22Rv1 (cell line): ENCODE results near the gene SYMPK.

ENCODE experiments used
- H3K27ac ChIP-seq: fragments of 450-650 bp; 2 replicates; pipeline ENCODE4 v1.5.1; 2017
- CTCF ChIP-seq: fragments of 450-650 bp; IDR thresholded peaks from 2 replicates; pipeline ENCODE4 v1.5.1; 2017; ENCODE audit warnings: mild to moderate bottlenecking
- ZFX ChIP-seq: fragments of 450-650 bp; IDR thresholded peaks from 2 replicates; pipeline ENCODE4 v1.6.1; 2017; ENCODE audit warnings: antibody characterized with exemption, borderline replicate concordance

Gene SYMPK

DNA sequence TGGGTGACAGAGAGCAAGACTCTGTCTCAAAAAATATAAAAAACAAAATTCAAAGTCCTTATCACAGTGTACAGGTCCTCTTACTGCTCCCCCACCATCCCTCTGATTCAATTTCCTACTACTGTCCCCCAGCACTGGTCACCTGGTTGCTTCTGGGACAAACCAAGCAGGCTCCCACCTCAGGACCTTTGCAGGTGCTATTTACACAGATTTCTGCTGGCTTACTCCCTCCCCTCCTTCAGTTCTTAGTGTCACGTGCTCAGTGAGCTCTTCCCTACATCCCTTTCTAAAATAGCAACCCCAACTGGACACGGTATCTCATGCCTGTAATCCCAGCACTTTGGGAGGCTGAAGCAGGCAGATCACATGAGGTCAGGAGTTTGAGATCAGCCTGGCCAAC lies 17.0 kb upstream of the SYMPK start:
- TF ChIP-seq ZFX: no peak
- no peak for TF ChIP-seq CTCF

GRCh38 chr19:45879055-45879454 lies 16.1 kb upstream of the SYMPK start:
- no peak for TF ChIP-seq ZFX
- TF ChIP-seq CTCF: no peak

More for the DNA sequence above, 17.0 kb upstream of the SYMPK start:
- H3K27ac ChIP-seq: peak overlapping the region; percentile 87

GRCh38 chr19:45878043-45878794 lies 15.3 kb upstream of the SYMPK start:
- no peak for TF ChIP-seq CTCF
- TF ChIP-seq ZFX: no peak
- peak overlapping the region; percentile 87 for H3K27ac ChIP-seq

More at GRCh38 chr19:45879055-45879454, 16.1 kb upstream of the SYMPK start:
- peak overlapping the region; percentile 87 for H3K27ac ChIP-seq

GRCh38 chr19:45876411-45877197 lies 13.7 kb upstream of the SYMPK start:
- TF ChIP-seq CTCF (no peak), ZFX (no peak)
- H3K27ac ChIP-seq: no peak overlapping the region

- TF ChIP-seq CTCF: no peak
- no peak for TF ChIP-seq ZFX
- H3K27ac ChIP-seq: no peak overlapping the region
Measured at GRCh38 chr19:45876161-45876410, 13.1 kb upstream of the SYMPK start.

DNA sequence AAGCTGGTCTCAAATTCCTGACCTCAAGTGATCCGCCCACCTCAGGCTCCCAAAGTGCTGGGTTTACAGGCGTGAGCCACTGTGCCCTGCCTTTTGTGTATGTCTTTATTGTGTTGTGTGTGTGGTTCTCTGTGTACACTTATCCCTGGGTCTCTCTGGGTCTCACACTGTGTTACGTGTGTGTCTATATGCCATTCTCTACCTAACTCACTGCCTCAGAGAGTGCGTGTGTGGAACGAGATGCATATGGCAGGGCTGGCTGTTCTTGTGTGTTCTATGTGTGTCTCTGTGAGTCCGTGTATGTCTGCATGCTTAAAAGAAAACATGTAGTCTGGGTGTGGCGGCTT lies 11.6 kb upstream of the SYMPK start:
- TF ChIP-seq CTCF (no peak), ZFX (no peak)
- no peak overlapping the region for H3K27ac ChIP-seq

DNA sequence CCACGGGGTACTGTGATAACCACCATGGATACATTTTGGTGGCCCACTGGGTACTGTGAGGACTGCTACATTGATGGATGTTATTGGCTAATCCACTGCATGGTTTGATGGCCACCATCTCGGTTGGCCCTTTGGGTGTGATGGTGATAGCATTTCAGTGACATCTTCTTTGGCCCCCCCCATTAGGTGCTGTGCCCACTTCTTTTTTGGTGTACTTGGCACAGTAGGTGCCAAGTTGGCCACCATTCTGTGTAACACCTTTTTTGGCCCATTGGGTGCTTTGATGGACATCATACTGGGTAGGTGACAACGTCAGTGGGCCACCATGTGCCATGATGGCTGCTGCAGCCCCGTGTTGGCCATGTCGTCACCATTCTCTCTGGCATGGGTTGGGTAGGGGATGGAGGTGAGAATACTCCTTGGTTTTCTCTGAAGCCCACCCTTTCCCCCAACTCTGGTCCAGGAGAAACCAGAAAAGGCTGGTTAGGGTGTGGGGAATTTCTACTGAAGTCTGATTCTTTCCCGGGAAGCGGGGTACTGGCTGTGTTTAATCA lies 10.3 kb upstream of the SYMPK start:
- TF ChIP-seq CTCF (no peak), ZFX (no peak)
- H3K27ac ChIP-seq: no peak overlapping the region
